GM12878 (cell line): Measurements from ENCODE around the gene ANTXR2. TPM values are rescaled to one million over a fixed set of nuclear protein-coding genes. Genes with fewer than 3 reads are reported as not detected.

ENCODE experiments used
- ASH2L ChIP-seq: fragments of 300-600, 200-600 bp; sonication (generic); IDR thresholded peaks from 2 replicates; pipeline ENCODE4 v1.6.1; 2017; ENCODE audit warnings: low read depth, mild to moderate bottlenecking, borderline replicate concordance
- BHLHE40 ChIP-seq, 2 experiments: fragments of 450-650 bp in 1 of 2; IDR thresholded peaks; 2 replicates each; pipeline ENCODE4 v1.6.1; 2011 to 2017; ENCODE audit warnings: low read depth in 2 of 2, borderline replicate concordance in 1 of 2, improper control_type of control experiment in 1 of 2, low read length in 1 of 2, mild to moderate bottlenecking in 1 of 2
- DPF2 ChIP-seq: fragments of 450-650 bp; IDR thresholded peaks from 2 replicates; pipeline ENCODE4 v1.6.1; 2017; ENCODE audit warnings: mild to moderate bottlenecking
- EED ChIP-seq: sonication (generic); IDR thresholded peaks from 2 replicates; pipeline ENCODE4 v1.6.1; 2016; ENCODE audit warnings: antibody characterized with exemption, low read depth
- MYC ChIP-seq: IDR thresholded peaks from 2 replicates; pipeline ENCODE4 v1.6.1; 2011; ENCODE audit warnings: mild to moderate bottlenecking, low read length, moderate library complexity, inconsistent platforms; ENCODE audit not compliant: insufficient read depth, insufficient replicate concordance, insufficient read length, severe bottlenecking
- RFX5 ChIP-seq: IDR thresholded peaks from 2 replicates; pipeline ENCODE4 v1.6.1; 2011; ENCODE audit warnings: low read depth, low read length, improper control_type of control experiment
- polyA plus RNA-seq, 11 experiments: library from polyadenylated mRNA; depleted of rRNA in 4 of 11; unstranded in 6 of 11; stranded (reverse) in 5 of 11; fragments of >200 nt; fragmentation: Nextera tagmentation in 4 of 11; fragmentation: Illumina TruSeq in 1 of 11; extraction: Ambion mirVana in 4 of 11; extraction: Trizol in 1 of 11; gene quantifications; 1 replicate in 1 of 11; 2 replicates in 10 of 11; pipeline versions ENCODE4 v1.2.1 to v1.2.3, GENCODE V29; 2011 to 2016; ENCODE audit warnings: inconsistent platforms in 2 of 11, missing spikeins in 2 of 11, low read depth in 1 of 11
- total RNA-seq, 4 experiments: library from RNA; depleted of rRNA in 3 of 4; stranded (reverse); fragments of >200 nt in 3 of 4; fragmentation: Illumina TruSeq in 1 of 4; extraction: Trizol in 1 of 4; gene quantifications; 2 replicates each; pipeline versions ENCODE4 v1.2.1 to v1.2.3, GENCODE V29; 2013 to 2021
- TF ChIP-seq, protein P1 (sequence below): fragments of 450-650 bp; IDR thresholded peaks from 2 replicates; pipeline ENCODE4 v1.6.1; 2017; ENCODE audit warnings: borderline replicate concordance
- TF ChIP-seq, protein P2 (sequence below): fragments of 450-650 bp; IDR thresholded peaks from 2 replicates; pipeline ENCODE4 v1.6.1; 2018; ENCODE audit warnings: borderline replicate concordance, mild to moderate bottlenecking; ENCODE audit not compliant: partially characterized antibody
- TF ChIP-seq, protein P3 (sequence below): IDR thresholded peaks from 2 replicates; pipeline ENCODE4 v1.6.1; 2012; ENCODE audit warnings: low read depth, low read length, improper control_type of control experiment

Gene ANTXR2
- total and polyA plus RNA-seq, 10 of the 15 experiments (the other 5 are each of a cell fraction or from before 2014, with no cell fraction given) = 1.4 to 8.9 (median 5.7) TPM

DNA sequence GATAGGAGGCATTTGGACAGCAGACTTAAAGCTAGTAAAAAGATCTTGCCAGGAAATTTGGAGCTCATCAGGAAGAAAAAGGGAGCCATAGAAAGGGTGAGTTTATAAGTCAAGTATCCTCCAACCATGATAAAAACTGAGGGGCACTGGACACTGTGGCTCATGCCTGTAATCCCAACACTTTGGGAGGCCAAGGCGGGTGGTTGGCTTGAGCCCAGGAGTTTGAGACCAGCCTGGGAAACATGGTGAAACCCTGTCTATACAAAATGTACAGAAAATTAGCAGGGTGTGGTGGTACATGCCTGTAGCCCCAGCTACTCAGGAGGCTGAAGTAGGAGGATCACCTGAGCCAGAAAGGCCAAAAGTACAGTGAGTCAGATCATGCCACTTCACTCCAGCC lies 48.7 kb downstream of the ANTXR2 start (continued):
- TF ChIP-seq, protein P1, sequence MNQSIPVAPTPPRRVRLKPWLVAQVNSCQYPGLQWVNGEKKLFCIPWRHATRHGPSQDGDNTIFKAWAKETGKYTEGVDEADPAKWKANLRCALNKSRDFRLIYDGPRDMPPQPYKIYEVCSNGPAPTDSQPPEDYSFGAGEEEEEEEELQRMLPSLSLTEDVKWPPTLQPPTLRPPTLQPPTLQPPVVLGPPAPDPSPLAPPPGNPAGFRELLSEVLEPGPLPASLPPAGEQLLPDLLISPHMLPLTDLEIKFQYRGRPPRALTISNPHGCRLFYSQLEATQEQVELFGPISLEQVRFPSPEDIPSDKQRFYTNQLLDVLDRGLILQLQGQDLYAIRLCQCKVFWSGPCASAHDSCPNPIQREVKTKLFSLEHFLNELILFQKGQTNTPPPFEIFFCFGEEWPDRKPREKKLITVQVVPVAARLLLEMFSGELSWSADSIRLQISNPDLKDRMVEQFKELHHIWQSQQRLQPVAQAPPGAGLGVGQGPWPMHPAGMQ = no peak
- TF ChIP-seq ASH2L (no peak), EED (no peak), RFX5 (no peak), BHLHE40 (IDR thresholded peaks at IDR 0.05; ENCODE audit: borderline replicate concordance in 1 of 2, low read depth in 2 of 2, low read length in 1 of 2) (no peak), MYC (no peak), DPF2 (no peak)
- TF ChIP-seq, protein P2, sequence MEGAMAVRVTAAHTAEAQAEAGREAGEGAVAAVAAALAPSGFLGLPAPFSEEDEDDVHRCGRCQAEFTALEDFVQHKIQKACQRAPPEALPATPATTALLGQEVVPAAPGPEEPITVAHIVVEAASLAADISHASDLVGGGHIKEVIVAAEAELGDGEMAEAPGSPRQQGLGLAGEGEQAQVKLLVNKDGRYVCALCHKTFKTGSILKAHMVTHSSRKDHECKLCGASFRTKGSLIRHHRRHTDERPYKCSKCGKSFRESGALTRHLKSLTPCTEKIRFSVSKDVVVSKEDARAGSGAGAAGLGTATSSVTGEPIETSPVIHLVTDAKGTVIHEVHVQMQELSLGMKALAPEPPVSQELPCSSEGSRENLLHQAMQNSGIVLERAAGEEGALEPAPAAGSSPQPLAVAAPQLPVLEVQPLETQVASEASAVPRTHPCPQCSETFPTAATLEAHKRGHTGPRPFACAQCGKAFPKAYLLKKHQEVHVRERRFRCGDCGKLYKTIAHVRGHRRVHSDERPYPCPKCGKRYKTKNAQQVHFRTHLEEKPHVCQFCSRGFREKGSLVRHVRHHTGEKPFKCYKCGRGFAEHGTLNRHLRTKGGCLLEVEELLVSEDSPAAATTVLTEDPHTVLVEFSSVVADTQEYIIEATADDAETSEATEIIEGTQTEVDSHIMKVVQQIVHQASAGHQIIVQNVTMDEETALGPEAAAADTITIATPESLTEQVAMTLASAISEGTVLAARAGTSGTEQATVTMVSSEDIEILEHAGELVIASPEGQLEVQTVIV = no peak
- TF ChIP-seq, protein P3, sequence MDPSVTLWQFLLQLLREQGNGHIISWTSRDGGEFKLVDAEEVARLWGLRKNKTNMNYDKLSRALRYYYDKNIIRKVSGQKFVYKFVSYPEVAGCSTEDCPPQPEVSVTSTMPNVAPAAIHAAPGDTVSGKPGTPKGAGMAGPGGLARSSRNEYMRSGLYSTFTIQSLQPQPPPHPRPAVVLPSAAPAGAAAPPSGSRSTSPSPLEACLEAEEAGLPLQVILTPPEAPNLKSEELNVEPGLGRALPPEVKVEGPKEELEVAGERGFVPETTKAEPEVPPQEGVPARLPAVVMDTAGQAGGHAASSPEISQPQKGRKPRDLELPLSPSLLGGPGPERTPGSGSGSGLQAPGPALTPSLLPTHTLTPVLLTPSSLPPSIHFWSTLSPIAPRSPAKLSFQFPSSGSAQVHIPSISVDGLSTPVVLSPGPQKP = no peak
